Stimulated activated CD4-positive, alpha-beta T cell treated with anti-CD3 and anti-CD28 coated beads, Interleukin-1b, Interleukin-23, amount 100 ng/mL, for 4 hours (primary cell): Measurements from ENCODE around the gene DDX51.

Experiments
- DNase-seq, 2 donors: peaks; one replicate each; pipeline ENCODE4 v3.0.0-alpha.2; 2020; ENCODE audit warnings: low read depth in 2 of 2

DDX51 gene, protein sequence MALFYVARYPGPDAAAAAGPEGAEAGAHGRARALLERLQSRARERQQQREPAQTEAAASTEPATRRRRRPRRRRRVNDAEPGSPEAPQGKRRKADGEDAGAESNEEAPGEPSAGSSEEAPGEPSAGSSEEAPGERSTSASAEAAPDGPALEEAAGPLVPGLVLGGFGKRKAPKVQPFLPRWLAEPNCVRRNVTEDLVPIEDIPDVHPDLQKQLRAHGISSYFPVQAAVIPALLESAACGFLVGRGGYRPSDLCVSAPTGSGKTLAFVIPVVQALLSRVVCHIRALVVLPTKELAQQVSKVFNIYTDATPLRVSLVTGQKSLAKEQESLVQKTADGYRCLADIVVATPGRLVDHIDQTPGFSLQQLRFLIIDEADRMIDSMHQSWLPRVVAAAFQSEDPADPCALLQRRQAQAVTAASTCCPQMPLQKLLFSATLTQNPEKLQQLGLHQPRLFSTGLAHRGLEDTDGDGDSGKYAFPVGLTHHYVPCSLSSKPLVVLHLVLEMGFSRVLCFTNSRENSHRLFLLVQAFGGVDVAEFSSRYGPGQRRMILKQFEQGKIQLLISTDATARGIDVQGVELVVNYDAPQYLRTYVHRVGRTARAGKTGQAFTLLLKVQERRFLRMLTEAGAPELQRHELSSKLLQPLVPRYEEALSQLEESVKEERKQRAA

DNA sequence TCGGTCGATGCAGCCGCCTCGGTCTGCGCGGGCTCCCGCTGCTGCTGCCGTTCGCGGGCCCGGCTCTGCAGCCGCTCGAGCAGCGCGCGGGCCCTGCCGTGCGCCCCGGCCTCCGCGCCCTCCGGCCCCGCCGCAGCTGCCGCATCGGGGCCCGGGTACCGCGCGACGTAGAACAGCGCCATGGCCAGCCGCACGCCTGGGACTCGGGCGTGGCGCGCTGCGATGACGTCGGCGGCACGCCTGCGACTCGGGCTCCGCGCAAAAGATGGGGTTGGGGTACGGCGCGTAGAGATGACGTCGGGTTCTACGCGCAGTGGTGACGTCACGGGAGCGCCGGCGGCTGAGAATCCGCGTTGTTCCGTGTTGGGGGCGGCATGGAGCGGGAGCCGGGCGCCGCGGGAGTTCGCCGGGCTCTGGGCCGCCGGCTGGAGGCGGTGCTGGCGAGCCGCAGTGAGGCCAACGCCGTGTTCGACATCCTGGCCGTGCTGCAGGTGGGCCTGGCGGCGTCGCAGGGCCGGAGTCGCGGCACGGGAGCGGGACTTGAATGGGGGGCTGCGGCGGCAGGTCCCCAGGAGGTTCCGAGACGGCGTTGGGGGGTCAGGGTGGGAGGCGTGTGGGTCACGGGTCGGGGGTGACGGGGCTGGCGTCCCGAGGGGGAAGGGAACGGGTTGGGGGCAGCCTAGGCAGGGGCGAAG lies at the start of gene DDX51, which contains the start of gene NOC4L:
Gene DDX51 (minus strand): TSS at position 205 of the 695 bp plus-strand sequence. CDS start 23 bp downstream, at position 182.
Gene NOC4L (plus strand): TSS at position 343 of the 695 bp plus-strand sequence. CDS start 32 bp downstream, at position 375.
- DNase-seq = peak; percentile 97

DNA sequence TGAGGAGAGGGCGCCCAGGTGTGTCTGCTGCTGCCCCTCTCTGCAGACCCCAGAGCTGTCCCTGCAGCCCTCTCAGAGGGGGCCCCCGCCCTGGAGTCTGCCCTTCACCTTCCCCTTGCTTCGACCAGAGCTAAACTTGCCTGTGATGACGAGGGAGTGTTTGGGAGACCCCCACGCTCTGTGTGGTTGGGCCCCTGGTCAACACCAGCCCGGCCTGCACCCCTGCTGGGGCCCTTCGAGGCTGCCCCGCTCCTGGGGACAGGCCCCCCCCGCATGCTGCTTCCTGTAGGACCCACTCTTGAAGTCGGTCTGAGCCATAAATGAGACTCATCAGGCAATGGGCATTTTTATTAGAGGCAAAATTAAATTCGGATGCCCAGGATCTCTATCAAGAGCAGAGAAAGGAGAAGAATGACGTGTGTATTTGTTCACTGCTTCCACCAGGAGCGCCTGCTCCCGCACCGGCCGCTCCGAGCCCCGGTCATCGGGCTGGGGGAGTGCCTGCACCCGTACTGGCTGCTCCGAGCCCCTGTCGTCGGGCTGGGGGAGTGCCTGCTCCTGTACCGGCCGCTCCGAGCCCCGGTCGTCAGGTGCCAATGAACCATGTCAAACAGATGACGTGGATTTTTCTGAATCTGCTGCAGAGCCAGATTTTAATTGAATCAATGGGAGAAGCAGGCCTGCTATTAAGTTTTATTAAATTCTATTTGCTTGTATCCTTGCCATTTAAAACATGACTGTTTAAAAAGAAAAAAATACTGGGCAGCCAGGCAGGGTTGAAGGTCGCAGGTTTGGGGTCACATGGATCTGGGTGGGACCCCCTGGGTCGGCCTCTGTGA lies 47.8 kb upstream of the DDX51 start:
- no peak for DNase-seq

DNA sequence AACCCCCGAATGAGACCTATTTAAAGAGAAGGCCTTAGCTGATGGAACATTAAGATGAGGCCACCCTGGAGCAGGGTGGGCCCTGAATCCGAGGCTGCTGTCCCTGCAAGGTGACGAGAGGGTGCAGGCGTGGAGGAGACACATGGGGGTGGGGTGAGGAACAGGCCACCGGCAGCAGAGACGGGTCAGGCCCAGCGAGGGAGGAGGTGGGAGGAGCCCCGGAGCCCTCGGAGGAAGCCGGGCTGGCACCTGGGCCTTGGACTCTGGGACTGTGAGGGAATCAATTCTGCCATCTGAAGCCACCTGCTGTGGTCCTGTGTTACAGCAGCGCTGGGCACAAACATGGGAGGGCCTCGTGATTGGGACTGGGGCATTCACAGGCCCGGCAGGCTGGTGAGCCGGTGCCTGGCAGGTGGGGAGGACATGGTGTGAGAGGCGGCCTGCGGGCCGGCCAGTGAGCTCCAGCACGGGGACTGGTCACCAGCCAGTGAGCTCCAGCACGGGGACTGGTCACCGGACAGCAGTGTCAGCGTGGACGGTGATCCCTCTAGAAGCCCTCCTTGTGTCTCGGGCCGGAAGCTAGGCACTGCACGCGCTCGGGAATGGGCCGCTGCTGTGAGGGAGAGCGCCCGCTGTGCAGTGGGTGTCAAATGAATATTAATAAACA lies 46.8 kb upstream of the DDX51 start:
- DNase-seq = no peak

DNA sequence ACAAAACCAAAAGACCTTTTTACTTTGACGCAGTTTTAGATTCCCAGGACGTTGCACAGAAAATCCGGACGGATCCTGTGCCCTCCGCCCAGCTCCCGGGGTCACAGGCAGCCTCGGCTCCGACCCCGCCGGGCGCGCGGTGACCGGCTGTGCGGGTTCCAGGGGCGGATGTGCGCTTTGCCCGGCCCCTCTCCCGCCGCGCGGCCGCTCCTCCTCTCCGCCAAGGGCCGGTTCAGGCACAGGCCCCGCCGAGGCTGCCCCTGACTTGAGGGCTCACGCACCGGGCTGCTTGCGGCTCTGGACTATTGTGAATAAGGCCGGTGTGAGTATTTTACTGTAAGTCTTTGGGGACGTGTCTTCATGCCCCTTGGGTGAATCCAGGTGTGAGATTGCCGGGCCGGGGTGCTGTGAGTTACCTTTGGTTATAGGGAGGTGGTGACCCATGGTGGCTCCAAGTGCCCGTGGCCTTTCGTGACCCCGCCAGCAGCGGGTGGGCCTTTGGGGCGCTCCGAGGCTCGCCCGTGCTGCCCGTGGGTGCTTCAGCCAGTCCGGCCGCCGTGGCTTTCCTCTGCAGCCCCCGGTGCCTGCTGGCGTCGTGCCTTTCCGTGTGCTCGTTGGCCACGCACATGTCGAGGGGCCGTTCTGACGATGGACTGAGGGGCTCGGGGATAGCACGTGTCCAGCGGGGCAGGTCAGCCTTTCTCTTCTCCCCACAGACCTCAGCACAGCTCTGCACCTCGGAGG lies 46.1 kb upstream of the DDX51 start:
- DNase-seq = no peak

DNA sequence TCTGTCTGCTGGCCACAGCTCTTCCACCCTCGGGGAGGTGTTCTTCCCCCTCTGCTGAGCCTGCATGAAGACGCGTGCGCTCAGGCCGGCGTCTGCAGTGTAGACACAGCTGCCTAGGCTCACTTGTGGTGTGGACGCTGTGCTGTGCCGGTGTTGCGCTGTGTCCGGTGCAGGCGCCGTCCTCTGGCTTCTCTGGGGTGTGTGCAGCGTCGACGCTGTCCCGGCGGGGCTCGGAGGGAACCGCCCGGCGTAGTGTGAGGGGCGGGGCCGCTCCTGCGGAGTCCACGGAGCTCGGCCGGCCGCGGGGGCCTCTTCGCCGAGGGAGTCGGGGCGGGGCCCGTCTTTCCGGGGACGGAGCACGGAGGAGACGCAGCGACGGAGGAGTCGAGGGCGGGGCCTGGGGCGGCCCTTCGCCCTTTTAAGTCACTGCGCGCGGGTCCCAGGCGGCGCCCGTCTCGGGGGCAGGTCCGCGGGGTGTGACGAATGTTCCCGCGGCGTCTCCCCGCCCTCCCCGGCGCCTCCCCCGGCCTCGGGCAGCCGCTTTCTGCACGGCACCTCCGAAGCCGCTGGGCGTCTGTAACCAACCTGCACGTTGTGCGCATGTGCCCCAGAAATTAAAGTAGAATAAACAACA lies 45.4 kb upstream of the DDX51 start:
- DNase-seq = peak; percentile 85 to 94

DNA sequence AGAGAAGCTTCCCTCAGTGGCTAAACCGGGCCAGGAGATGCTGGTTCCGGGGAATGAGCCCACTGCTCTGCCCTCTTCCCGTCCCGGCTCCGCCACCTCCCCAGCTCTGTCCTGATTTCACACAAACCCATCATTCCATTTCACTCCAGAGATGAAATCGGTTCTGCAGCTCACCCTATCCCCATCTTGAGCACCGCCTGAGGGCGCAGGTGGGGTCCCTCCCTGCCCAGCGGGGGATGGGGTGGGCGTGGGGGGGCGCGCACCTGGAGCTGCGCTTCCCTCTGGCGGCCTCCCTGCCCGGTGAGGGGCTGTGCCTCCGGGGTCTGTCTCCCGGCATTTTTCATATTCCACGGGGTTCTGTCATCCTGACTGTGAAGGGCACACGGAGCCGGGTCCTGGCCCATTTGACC lies 44.8 kb upstream of the DDX51 start:
- DNase-seq = no peak

DNA sequence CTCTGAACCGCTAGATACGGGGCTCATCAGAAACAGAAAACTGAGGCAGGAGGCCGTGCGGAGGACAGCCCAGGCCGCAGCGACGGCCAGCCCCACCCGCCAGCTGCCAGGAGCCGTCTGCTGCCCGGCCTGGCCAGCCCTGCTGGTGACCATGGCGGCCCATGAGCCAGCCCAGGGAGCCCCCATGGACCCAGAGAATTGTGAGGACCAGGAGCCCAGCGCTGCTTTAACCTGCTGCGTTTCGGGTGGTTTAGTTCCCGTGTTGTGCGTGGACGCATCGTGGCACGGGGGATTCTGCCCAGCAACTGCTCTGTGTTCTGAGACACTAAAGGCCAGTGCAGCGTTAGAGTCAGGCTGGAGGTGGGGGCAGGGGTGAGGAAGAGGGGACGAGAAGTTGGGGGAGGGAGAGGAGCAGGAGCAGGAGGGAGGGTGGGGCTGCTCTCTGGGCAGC lies 44.4 kb upstream of the DDX51 start:
- no peak for DNase-seq

DNA sequence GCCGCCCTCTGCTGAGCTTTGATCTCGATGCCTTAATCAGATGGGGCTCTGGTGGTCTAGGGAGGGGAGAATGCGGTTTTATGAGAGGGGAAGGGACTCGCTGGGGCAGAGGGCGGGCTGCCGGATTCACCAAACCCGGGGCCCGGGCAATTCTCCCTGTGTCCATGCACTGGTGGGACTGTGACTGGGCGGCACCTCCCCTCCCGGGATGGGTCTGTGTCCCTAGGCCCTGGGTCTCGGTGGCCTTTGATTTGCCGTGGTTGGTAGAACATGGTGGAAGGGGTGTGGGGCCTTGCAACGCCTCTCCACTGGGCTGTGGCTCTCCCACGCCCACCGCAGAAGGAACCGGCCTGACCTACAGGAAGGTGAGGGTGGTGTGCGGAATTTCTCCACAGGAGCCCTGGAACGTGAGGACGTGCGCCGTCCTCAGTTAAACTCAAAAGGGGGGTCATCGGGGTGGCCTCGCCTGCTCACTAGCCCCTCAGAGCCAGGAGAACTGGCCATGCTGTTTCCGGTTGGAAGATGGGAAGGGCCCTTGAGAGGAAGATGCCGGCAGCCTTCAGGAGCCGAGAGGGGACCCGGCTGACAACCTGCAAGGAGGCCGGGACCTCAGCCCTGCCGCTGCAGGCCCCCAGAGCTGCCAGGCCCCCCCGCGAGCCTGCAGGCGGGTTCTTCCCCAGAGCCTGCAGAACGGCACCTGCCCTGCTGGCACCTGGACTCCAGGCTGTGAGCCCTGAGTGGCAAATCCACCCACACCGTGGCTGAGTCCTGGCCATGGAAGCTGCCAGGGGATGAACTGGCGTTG lies 43.7 kb upstream of the DDX51 start:
- no peak for DNase-seq

DNA sequence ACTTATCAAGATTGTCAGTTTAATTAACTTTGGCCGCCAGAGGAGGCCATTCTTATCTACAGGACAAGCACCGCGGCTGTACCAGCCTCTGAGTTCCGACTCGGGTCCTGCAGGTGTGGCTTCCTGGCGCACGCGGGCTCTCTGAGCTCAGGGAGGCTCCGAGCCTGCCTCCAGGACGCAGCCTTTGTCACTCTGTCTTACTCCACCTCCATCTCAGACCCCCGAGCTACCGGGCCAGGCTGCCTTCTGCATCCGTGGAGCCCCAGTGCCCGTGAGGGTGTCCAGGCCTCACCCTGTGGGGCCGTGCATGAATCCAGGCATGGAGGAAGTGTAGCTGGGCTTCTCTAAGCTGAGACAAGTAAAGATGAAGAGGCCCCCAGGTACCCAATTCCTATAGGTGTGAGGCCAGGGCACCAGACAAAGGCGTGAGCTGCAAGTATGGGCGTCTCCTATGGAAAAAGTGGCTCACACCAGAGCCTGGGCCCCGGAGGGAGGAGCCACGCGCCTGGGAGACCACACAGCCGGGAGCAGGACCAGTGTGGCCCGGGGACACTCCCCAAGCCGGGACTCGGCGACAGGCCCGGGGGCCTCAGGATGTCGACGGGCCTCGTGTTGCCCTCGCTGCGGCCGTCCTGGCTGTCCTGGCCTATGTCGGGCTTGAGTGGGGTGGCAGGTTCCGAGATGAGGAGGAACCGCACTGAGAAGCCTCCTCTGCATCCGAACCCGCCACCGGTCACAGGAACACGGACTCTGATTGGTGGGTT lies 42.9 kb upstream of the DDX51 start:
- no peak for DNase-seq

DNA sequence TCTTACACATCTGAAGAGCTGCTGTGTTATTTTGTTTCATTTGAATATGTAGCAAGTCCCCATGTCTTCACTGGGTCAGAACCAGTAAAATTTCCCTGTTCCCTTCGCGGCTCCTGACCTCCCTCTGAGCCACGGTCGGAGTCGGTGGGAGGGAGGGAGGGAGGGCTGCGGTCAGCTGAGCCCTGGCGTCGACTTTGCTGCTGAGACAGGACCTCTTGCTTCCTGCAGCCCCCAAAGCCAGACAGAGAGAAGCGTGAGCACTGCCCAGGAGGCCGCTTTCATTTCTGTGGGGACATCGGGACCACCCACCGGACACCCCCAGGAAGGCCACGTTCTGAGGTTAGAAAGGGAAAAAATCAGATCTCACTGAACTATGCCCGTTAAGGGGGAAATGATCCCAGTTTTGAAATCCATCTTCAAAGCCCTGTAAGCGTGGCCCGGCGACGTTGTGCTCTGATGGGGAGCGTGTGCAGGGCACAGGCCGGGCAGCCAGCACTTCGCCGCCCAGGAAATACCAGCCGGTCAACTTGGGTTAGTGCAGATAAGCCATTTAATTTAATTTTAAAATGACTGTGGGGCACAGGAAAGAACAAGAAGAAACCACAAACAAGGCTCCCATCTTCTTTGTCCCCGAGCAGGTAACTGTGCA lies 42.2 kb upstream of the DDX51 start:
- DNase-seq = no peak

DNA sequence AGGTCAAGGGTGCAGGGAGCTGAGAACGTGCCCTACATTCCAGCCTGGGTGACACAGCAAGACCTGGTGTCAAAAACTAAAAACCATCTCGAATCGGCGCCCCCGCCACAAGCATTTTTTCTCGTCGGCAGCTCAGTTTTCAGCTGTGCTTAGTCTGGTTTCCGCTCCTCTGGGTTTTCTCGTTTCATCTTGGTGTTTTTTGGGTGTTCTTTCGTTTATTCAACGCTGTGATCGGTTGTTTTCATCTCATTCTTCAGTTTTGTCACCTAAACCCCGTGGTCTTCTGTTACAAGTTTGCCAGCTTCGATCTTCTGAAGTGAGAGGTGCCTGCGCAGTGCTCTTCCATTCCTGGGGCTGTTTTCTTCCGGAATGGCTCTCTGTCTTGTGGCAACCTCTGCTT lies 41.6 kb upstream of the DDX51 start:
- DNase-seq = no peak

DNA sequence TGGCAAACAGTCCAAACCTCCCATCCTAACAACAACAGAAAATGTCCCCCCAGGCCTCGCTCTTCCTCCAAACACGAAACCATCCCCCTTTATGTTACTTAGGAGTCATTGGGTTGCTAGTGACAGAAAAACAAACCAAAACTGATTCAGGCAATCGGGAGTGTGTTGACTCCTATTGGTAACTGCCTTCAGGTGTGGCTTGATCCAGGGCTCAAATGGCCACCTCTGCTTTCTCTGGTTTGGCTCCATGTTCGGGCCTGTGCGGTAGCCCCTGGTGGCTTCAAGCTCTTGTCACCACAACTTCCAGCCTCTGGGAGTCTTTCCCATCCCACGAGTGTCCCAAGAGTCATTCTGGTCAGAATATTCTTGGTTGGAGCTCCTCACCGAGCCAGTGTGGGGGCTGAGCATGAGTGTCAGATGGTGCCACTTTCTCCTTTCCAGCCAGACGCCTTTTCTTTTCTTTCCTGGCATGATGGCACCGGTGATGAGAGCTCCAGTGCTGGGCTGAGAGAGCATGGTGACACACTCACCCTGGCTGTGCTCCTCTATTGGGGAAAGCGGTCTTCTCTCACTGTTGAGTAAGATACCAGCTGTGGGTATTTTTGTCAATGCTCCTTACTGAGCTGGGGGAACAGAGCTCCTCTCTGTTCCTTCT lies 38.7 kb upstream of the DDX51 start:
- DNase-seq = no peak

DNA sequence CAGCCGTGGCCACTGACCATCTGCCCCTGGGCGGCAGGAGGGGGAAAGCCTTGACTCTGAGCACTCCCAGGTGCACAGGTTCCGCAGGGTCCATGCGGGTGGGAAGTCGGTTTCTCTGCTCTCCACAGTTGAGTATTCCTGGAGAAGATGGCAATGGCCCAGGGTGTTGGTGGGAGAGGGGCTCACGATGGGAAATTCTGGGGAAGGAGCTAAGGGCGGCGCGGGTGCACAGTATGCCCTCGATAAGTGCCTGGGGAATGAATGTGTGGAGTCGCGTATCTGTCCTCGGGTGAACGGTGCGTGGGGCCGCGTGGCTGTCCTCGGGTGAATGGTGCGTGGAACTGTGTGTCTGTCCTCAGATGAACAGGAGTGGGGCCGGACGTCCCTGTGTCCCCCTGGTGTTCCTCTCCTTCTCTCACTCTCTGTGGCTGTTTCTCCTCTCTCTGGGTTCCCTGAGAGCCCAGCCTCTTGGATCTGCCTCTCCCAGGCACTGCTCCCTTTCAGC lies 38.1 kb upstream of the DDX51 start:
- no peak for DNase-seq

DNA sequence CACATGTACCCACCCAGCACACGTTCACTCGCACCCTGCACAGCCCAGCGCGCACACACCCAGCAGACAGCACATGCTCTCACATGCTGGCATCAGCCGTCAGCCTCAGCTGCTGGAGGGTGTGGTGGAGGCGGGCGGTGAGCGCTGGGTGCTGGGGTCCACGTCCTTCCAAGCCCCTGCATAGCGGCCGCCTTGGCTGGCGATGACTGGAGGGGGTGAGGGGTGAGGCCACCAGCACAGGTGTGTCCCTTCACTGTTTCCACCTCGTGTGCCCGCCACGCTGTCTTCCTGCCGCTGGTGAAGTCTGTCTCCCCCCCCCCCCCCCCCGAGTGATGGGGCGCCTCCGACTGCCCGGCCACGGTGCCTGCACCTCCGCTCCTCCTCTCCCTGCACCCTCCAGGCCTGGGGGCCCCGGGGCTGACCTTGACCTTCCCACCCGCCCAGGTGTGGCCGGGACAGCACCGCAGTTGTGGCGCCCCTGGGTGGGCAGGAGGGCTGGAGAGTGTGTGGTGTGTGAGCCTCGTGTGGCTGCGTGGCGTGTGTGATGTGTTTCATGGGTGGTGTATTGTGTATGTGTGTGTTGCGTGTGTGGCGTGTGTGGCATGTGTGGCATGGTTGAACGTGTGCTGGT lies 37.6 kb upstream of the DDX51 start:
- DNase-seq = no peak

DNA sequence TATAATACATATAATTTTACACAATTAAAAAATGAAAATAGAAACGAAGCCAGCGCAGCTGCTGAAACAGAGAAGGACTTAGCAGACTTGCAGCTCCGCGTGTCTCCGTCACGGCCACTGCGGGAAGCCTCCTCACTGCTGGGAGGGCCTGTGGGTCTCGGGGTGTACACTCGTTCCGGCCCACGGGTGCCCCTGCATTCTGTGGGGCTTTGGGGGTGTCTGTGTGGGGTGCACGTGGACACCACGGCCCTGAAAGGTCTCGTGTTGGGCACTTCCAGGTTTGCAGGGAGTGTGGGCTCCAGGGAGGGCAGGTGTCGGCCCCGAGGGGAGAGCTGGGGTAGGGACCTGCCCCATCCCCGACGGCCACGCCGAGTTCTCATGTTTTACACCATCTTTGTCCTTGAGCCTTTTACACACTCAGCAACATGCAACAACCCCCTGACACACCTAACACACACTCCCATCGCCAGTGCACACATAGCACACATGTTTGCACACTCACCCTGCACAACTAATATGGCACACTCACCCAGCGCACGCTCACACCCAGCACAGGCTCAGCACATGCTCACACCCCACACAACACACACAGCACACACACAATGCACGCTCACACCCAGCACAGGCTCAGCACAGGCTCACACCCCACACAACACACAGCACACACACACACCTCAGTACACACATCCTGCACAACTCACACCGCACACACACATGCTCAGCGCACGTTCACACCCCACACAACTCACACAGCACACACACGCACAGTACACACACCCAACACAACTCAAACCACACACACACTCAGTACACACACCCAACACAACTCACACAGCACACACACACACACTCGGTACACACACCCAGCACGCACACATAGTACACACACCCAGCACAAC lies 36.8 kb upstream of the DDX51 start:
- DNase-seq = no peak
